ENCODE measurements around the gene TOP3B.

TOP3B gene

DNA sequence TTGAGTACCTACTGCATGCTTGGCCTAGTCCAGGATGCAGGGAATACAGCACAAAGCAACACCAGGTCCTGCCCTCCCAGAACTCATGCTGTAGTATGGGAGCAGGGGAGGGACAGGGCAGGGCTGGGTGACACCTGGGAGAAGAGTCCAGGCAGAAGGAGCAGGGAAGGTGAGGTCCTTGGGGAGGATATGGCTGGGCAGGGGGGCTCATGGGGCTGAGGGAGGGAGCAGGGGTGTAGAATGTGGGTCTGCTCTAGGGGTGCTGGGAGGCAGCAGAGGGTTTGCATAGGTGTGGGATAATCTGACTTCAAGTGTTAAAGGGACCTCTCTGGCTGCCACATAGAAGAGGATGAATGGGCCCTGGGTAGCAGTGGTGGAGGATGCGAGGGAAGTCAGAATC lies 4.8 kb downstream of the TOP3B start:
- no peak for FAIRE-seq

DNA sequence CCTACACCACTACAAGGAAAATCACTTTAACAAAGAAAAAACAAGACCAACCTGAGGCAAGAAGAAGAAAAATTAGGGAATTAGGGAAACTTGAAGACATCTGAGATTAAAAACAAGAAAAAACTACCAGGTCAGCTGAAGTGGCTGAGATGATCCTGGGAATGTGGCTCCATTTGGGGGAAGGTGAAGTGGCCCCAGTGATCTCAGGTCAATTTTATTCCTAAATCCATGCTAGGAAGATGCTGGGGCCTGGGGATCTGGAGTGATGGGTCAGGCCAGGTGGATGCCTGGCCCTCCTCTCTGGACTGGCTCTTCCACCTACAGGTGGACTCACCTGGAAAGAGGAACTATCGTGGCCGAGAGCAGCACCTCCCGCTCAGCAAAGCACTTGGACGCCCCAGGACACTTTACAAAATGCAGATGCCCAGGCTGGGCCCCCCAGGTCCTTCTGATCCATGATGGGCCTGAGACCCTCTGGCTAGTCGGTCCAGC lies 6.7 kb downstream of the TOP3B start:
- no peak for FAIRE-seq

DNA sequence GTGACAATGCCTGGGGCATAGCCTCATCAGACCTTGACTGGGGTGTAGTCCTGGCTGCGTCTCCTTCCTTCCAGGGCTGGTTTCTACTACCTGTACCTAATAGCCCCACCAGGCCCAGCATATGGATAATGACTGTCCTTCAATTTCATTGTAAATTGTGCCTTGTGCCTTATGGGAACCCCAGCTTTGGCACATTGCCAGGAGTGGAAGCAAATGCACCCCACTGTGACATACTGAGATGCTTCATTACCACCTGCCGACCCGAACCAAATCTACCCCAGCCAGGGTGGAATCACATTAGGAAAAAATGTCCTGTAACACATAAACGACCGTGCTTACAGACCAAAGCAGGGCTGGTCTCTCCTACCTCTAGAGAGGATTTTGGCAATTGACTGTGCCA lies 7.3 kb downstream of the TOP3B start:
- FAIRE-seq = no peak

DNA sequence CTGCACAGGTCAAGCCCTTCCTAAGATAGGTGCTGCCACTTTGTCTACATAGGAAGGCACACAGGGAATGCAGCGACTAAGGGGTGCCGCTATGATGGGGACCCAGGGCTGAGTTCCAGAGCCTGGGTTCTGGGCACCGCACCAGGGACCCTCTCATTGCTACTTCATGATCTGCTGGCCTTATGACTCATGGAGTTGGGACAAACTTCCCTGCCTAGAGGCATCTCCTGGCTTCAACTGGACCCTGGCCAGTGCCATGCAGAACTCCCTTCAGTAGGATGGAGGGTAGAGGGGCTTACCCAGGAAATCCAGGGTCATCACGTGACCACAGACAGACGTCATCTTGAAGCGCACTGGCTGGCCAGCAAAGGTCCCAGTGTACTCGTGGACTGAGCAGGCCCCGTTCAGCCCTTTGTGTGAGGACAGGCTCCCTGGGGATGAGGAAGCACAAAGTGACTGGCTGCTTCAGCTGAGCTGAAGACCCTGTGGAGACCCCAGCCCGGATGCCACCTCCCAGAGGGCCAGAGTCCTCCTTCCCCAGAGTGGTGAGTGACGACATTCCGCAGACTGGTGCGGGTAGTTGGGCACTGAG lies 8.4 kb downstream of the TOP3B start:
- FAIRE-seq = no peak

DNA sequence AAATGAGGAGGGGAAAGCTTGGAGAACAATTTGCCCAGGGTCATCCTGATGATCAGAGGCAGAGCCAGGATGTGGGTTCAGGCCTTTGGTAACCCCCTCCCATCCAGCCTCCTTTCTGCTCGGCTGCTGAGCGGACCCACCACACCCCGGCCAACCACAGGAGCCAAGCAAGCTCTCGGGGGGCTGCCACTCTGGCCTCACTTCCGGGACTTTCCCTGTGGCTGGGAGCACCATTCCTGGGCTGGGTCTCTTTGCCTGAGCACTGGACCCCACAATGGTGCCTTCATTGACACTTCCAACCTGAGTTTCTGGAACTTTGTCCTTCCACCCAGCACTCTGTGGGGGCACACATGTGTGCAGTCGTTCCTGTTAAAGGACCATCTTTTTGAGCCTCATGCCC lies 9.8 kb downstream of the TOP3B start:
- FAIRE-seq = no peak

DNA sequence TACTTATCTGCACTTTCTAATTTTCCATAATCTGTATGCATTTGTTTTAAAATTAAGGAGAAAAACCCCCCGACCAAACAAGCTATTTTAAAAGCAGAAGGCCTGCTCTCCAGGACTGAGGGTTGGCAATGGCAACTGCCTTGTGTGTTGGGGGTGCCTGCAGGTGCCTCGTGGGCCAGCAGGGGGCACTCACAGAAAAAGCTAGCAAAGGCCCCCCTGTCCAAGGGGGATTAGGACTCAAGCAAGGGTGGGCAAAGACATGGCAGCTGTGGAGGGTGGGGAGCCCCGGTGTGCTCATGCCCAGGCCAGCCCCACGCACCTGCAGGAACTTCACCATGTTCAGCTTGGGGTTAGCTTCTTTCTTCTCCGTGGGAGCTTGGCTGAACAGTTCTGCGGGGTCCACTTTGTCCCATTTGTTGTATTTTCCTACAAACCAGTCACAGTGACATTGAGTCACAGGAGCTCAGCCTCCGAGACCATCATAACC lies 10.3 kb downstream of the TOP3B start:
- FAIRE-seq = no peak

DNA sequence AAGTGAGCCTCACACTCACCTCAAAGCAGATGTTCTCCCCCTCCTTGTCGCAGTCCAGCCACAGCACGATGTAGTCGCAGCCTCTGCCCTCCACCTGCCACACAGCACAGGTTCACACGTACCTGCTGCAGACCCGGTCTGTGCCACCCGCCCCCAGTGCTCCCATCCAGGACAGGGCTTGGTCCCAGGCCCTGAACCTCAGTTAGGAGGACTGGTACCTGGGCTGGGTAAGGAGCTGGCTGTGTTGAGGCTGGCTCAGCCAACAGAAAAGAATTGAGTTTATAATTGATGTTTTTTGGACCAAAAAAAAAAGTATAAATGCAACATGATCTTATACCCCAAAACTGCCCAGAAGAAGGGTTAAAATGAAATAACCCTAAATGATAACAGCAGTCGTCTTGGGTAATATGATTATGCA lies 10.7 kb downstream of the TOP3B start:
- FAIRE-seq = no peak

DNA sequence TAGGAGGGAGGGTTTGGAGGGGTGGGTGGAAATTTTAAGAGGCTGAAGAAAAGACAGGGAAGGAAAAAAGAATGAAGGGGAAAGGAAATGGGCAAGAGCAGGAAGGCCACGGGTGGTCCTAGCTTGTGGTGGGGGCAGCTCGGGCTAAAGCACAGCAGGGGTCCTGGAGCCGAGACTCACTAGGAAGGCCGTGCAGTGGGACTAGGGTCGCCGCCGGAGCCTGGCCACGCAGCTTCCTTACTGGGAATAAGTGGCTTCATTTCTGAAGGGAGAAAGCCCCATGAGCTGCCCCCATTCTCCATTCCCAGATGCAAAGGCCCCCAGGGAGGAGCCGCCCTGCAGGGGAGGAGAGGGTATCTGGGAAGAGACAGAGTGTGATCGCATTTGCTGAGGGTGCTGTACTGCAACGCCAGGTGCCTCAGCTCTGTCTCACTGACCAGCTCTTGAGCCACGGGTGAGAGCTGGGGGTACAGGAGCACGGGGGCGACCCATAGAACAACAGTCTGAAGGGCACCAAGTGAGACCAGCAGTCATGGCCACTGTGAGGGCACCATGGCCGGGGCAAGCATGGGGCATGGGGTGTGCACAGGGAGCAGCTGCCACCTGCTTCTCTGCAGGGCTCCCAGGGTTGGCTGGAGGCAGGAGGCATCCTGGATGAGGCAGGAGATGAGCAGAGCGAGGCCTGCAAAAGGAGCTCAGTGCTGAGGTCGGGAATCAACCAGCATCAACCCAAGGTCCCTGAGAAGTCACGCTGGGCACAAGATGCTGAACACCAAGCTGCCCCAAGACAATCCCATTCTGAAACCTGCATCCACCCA lies 11.6 kb downstream of the TOP3B start:
- no peak for FAIRE-seq

DNA sequence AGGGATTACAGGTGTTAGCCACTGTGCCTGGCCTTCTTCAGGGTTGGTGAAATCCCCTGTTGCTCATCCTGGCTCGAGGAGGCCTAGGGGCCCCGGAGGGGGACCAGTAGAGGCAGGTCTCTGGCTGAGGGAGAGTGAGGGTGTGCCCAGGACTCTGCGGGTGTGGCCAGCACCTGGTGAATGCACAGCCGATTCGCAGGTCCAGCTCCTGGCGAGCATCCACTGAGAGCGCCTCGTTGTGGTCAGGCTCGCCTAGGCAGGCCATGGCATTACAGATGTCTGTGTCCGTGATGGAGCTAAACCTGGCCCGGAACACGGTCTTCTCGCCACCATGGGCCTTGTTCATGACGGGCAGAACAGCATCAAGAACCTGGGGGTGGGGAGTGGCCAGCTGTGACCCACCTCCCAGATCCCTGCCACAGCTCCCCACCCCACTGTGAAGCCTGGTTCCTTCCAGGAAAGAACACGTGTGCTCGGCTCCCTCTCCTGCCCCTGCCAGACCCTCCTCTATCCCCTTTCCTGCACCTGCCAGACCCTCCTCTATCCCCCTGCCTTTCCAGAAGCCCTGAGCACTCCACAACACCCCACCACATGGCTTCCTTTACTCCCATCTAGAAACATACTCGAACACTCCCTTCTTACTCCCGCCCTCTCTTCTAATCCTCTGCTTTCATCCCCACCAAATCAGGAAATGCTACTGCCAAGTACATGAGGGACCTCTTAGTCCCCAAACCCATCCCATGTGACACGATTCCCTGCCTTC lies 12.4 kb downstream of the TOP3B start:
- FAIRE-seq = no peak

DNA sequence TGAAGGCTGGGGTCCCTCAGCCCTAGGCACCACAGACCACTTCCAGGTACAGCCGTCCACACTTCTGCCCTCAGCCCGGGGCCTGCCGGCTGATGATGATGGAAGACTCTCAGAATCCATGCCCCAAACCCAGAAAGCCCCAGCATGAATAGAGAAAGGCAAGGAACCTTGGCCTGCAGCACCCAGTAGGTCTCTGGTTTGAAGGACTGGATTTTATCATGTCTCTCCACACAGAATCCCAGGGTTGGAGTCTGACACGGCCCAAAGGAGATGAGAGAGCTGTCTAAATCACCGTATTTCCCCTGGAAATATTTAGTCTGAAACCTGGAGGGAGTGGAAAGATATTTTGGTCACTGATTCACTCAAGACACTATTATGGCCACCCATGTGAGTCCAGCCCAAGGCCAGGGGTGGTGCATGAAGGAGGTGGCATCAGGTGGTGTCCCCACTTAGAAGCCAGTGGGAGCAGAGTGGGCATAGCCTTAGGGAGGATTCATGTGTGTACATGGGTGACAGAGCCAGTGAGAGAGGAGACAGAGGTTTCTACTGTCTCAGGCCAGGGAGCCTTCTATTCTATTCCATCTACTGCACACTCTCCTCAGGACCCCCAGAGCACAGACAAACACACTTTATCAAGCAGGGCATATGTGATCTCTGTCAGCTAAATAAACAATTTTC lies 14.0 kb downstream of the TOP3B start:
- FAIRE-seq = no peak

DNA sequence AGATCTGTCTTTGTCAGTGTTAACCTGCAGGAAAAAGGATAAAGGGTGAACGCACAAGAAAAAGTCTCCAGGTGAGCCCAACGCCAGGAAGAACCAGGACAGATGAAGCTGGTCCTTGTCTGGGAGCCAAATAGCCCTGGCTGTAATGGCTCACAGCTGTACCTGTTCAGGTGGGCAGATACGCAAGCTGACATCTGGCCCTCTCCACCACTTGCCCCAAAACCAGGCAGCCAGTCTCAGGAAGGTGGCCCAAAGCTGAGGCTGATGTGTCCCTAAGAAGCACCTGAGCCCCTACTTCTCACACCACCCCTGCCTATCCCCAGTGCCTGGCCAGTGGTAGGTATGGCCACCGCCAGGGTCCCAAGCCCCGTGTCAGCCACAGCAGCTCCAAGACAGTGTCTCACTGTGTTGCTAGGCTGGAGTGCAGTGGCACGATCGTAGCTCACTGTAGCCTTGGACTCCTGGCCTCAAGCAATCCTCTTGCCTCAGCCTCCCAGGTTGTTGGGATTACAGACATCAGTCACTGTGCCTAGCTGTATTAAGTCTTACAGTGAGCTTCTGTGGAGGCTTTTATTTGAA lies 14.8 kb downstream of the TOP3B start:
- FAIRE-seq = no peak

DNA sequence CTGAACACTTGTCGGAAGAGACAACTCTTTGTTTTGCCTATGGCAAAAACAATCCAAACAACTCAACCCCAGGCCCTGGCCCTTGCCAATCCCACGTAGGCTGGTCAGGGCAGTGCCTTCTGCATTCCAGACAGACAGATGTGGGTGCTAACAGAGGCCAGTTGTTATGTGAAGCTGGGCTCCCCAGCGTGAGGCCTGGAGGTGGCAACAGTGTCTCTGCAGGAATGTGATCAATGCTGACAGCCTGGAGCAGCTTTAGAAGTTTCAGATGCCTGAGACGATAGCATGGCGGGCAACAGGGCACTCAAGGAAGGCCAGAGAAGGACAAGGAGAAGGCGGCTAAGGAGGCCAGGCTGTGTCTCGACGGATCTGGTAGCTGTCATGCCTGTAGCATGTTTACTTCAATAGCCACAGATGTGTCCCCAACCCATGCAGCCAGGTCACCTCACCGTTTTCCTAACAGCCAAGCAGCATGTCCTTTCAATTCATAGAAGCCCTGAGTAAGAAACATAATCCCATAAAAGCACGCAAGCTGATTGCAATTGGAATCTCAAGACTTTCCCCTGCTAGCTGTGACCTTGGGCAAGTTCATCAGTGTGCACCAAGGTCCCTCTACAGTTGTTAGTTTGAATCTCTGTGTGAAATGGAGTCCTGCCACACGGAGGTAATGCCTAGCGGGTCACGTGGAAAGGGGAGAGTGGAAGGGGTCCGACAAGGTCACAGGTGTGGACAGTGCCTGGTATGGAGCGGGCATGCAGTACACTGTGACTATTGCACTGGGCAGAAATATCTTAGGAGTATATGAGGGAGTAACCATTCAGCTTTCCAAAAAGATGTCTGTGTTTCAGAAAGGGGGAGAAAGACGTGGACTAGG lies 15.7 kb downstream of the TOP3B start:
- no peak for FAIRE-seq

DNA sequence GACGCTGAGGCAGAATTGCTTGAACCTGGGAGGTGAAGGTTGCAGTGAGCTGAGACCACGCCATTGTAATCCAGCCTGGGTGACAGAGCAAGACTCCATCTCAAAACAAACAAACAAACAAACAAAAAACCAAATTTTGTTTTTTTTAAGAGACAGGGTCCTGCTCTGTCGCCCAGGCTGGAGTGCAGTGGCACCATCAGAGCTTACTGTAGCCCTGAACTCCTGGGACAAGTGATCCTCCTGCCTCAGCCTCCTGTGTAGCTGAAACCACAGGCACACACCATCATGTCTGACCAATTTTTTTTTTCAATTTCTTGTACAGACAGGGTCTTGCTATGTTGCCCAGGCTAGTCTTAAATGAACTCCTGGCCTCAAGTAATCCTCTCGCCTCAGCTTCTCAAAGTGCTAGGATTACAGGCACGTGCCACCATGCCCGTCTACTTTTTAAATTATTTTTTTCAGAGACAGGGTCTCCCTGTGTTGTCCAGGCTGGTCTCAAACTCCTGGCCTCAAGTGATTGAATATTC lies 16.8 kb downstream of the TOP3B start:
- no peak for FAIRE-seq

DNA sequence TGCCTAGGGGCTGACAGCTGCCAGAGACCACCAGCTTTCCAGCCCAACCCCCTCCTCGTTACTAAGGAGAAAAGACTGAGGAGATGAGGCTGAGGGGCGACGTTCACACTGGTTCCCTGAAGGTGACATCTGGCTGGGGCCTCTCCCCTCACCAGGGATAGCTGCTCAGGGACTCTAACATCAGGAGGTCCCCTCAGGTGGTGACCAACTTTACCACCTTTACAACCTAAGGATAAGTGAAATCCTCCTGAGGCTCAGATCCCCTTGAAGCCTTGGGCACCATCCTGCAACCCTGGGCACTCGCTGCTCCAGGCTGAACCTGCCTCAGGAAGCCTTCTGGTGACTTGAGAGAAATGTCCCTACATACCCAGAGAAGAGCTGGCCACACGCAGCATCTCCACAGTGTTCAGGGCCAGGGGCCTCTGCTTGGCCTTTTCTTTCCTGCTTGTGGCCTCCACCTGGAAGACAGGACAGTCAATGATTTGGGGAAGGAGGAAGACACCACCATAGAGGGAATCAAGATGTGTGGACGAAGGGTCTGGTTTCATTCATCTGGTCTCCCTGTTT lies 17.6 kb downstream of the TOP3B start:
- FAIRE-seq = no peak

DNA sequence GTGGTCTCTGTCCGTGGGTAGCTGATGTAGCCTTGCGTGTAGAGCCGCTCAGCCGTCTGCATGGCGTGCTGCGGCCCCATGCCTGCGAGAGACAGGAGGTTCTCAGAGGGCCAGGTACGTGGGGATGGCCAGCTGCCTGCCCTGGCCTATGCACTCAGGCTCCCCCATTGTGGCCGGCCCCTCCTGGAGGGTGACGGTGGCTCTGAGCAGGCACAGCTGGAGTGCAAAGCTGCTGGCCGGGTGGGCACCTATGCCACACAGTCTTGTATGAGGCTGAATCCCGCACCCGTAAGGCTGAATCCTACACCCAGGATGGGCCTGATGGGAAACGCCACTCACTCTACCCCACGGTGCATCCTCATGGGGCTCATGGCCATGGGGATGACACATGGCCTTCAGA lies 18.4 kb downstream of the TOP3B start:
- FAIRE-seq = no peak

DNA sequence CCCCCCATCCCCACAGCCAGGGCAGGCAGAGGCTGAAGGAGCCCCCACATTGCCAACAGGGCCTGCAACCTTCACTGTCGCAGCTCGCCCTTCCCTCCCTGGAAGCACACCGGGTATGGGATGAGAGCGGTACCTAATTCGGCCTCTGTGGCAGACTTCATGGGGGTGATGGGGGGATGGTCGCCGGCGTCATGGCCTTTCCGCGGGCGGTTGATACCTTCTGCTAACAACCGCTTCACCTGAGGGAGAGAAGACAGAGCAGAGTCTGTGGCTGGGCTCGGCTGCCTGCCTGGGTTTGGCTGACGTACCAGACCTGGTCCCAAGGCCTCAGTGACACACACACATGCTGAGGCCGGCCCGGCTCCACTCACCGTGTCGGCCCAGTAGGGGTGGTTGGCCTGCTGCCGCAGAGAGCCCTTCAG lies 18.8 kb downstream of the TOP3B start:
- FAIRE-seq = no peak

DNA sequence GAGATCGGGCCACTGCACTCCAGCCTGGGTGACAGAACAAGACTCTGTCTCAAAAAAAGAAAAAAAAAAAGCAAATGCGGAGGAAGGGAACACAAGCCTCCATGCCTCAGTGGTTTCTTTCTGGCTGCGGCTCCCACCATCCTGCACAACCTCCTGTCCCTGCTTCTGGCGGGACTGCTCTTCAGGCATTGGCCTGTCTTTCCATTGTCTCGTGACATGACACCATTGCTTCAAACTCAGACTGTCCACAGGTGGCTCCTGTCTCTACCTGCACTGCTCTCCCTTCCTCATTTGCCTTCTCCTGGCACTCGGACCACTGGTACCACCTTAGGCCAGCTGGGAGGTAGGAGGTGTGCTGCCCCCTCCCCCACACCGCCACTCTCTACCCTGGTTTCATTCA lies 19.3 kb downstream of the TOP3B start:
- FAIRE-seq = no peak

DNA sequence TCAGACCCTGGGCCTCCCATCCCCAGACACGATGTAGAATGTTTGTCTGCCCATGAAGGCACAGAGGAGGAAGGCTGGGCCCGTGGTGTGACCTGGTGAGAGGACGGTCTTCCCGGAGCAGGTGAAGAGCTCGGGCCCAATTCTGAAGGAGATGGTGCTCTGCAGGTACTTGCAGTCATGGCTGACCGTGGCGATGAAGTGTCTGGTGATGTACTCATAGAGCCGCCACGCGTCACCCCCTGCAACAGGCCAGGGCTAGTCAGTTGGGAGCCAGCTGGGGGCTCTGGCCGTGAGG lies 20.0 kb downstream of the TOP3B start:
- FAIRE-seq = no peak

DNA sequence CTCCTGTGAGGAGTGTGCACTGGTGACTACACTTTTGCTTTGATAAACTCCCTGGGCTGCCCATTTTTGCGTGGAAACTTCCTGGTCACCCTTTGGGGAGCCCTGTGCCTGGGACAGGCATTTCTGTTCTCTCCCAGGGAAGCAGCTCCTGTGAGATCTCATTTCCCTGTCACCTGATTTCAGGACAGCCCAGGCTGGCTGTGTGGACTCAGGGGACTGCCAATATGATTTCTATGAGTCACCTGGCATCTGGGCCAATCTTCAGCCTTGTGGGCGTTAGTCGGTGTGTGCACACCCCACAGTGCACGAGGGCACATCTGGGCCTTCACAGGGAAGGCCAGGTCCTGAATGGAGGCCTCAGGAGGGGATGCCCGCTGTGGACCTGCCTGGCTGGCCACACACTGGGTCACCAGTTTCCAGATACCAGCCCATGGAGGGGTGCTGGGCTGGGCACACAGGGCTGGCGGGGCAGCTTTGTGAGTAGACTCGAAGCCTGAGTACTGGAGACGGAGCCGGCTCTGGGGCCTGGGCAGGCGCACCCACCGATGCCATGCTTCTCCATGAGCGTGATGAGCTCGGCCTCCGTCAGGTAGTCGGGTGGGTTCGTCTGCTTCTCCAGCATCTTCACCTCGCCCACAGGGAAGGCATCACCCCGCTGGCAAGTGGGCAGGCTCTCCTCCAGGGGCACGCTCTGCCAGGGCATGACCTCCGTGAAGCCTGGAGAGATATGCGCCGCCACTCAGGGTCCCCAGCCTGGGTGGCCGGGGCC lies 20.5 kb downstream of the TOP3B start:
- no peak for FAIRE-seq

DNA sequence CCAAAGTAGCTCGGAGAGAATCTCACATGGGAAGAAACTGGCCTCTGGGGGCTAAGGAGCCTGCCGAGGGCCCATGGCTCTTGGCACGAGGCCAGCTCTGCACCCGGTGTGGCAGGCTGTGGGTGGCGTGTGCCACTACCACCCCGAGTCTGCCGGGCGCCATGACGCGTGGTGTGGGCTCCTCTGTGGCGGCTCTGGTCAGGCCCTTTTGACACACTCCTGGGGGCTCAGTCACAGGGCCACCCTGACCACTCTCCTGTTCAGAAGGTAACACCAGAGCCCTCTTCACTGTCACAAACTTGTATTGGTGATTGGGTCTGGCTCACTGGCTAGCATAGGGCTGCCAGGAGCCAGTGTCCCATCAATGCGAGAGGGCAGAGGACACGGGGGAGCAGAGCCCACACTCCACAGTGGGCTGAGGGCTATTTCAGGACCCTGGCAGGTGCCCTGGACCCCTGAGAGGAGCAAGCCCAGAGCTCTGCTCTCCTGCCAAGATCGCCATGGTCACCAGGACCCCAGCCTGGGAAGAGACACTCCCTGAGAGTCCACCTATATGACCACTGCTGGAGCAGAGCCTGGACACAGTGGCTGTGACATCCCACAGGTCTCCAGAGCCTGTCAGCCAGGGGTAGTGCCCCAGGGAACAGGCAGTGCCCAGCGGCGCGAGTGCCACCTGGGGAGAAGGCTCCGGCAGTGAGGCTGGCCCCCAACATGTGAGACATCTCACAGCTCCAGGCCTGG lies 21.3 kb downstream of the TOP3B start:
- FAIRE-seq = no peak
